ENCODE measurements around the gene DGKH. TPM values are rescaled to one million over a fixed set of nuclear protein-coding genes. Genes with fewer than 3 reads are reported as not detected.

DGKH gene
- total and polyA plus RNA-seq, 2 of the 13 experiments (the other 11 are each of a cell fraction or from before 2014, with no cell fraction given), result 0.01 to 0.13 TPM

- CTCF ChIA-PET (ENCODE audit: low intra/inter-chr PET ratio, low total read pairs), result no interaction called here
- no peak for FAIRE-seq
- no peak for DNase-seq (ENCODE audit: low spot score)
These were observed 26.6 kb upstream of the DGKH start for GRCh38 chr13:42021851-42022250.

More at GRCh38 chr13:42021851-42022250, 26.6 kb upstream of the DGKH start:
- H3K36me3 ChIP-seq (replicated peaks in 1 of 2; ENCODE audit: control insufficient read depth in 1 of 2, insufficient read depth in 2 of 2, low read length in 2 of 2), result no peaks in the 10 kb centered on the region
- no peaks in the 10 kb centered on the region for H3K27me3 ChIP-seq (ENCODE audit: control insufficient read depth in 1 of 2, insufficient read depth in 2 of 2, low read length in 2 of 2)
- in situ Hi-C loops (cut with HindIII; ENCODE audit: extremely low pct_ligation_motif_present, low pct_unique_long_range_greater_than_20kb) (no loop called here), intact Hi-C loops (cut with micrococcal nuclease; ENCODE audit: unreplicated experiment) (no loop called here)
- no peaks in the 10 kb centered on the region for H3K79me2 ChIP-seq (ENCODE audit: insufficient read depth, low read length)
- H4K20me1 ChIP-seq (ENCODE audit: insufficient read depth, low read length), result no peaks in the 10 kb centered on the region
- no peak overlapping the region for H3K4me2 ChIP-seq (ENCODE audit: low read depth, low read length)
- no peaks in the 10 kb centered on the region for H3K4me1 ChIP-seq (ENCODE audit: insufficient read depth, low read length)
- TF ChIP-seq CREM (IDR thresholded peaks at IDR 0.05) (no peak), CREM (CRISPR knock-in tag; IDR thresholded peaks at IDR 0.05) (no peak), ZNF781 (CRISPR knock-in tag; IDR thresholded peaks at IDR 0.05; ENCODE audit: borderline replicate concordance, not compliant biosample characterization) (no peak), DNMT3B (CRISPR knock-in tag; conservative IDR thresholded peaks at IDR 0.05) (no peak), ZNF562 (CRISPR knock-in tag; IDR thresholded peaks at IDR 0.05; ENCODE audit: borderline replicate concordance) (no peak), TFDP1 (CRISPR knock-in tag; IDR thresholded peaks at IDR 0.05; ENCODE audit: borderline replicate concordance) (no peak)
- TF ChIP-seq, protein P1, sequence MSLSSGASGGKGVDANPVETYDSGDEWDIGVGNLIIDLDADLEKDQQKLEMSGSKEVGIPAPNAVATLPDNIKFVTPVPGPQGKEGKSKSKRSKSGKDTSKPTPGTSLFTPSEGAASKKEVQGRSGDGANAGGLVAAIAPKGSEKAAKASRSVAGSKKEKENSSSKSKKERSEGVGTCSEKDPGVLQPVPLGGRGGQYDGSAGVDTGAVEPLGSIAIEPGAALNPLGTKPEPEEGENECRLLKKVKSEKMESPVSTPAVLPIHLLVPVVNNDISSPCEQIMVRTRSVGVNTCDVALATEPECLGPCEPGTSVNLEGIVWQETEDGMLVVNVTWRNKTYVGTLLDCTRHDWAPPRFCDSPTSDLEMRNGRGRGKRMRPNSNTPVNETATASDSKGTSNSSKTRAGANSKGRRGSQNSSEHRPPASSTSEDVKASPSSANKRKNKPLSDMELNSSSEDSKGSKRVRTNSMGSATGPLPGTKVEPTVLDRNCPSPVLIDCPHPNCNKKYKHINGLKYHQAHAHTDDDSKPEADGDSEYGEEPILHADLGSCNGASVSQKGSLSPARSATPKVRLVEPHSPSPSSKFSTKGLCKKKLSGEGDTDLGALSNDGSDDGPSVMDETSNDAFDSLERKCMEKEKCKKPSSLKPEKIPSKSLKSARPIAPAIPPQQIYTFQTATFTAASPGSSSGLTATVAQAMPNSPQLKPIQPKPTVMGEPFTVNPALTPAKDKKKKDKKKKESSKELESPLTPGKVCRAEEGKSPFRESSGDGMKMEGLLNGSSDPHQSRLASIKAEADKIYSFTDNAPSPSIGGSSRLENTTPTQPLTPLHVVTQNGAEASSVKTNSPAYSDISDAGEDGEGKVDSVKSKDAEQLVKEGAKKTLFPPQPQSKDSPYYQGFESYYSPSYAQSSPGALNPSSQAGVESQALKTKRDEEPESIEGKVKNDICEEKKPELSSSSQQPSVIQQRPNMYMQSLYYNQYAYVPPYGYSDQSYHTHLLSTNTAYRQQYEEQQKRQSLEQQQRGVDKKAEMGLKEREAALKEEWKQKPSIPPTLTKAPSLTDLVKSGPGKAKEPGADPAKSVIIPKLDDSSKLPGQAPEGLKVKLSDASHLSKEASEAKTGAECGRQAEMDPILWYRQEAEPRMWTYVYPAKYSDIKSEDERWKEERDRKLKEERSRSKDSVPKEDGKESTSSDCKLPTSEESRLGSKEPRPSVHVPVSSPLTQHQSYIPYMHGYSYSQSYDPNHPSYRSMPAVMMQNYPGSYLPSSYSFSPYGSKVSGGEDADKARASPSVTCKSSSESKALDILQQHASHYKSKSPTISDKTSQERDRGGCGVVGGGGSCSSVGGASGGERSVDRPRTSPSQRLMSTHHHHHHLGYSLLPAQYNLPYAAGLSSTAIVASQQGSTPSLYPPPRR (CRISPR knock-in tag; IDR thresholded peaks at IDR 0.05; ENCODE audit: borderline replicate concordance), result no peak
- H3K9ac ChIP-seq (ENCODE audit: insufficient read depth, low read depth, low read length), result no peak overlapping the region
- H2AFZ ChIP-seq (ENCODE audit: low read length), result no peak overlapping the region
- no peak overlapping the region for H3K27ac ChIP-seq (ENCODE audit: extremely low read length, insufficient read depth, low read length)
- no peak for ATAC-seq
- no peak overlapping the region for H3K4me3 ChIP-seq (replicated peaks in 1 of 3; ENCODE audit: insufficient read depth in 1 of 3, low read depth in 2 of 3, low read length in 3 of 3)
- BruUV-seq (replicated peaks), result no TSS peak
- no peaks in the 10 kb centered on the region for H3K9me3 ChIP-seq (ENCODE audit: low read length)
- POLR2A ChIA-PET, result no interaction called here
